H1 (cell line): ENCODE data around the gene ARHGAP12. TPM values are rescaled to one million over a fixed set of nuclear protein-coding genes. Genes with fewer than 3 reads are reported as not detected.

Experiments
- CTCF ChIA-PET: fragments of 300-600 bp; sonication (Branson Sonifier 250); formaldehyde crosslinking; loops from one replicate; lab custom pipeline; 2021; ENCODE audit not compliant: partially characterized antibody; lab: Charles Lee
- POLR2A ChIA-PET: fragments of 300-600 bp; sonication (Branson Sonifier 250); formaldehyde crosslinking; loops from one replicate; lab custom pipeline; 2021; ENCODE audit warnings: inconsistent platforms; ENCODE audit not compliant: partially characterized antibody; lab: Charles Lee
- DNase-seq, 2 experiments: peaks; one replicate each; pipeline versions ENCODE4 v3.0.0 to v3.0.0-alpha.2; 2010 to 2022; ENCODE audit warnings: low spot score in 2 of 2, low read depth in 1 of 2, mixed read lengths in 1 of 2
- FAIRE-seq: peaks from 2 replicates; lab custom pipeline; 2011; peaks lifted over from hg19 to GRCh38; lab: Jason Lieb, UNC
- H2AFZ ChIP-seq: 2 replicates; pipeline ENCODE4 v1.8.1; 2012; ENCODE audit warnings: low read length, inconsistent platforms
- H2AK5ac ChIP-seq: 2 replicates; pipeline ENCODE4 v1.6.1; 2013; ENCODE audit warnings: low read depth, low read length
- H2BK120ac ChIP-seq: replicated peaks from 2 replicates; pipeline ENCODE3; 2013; ENCODE audit warnings: low read depth, low read length, inconsistent platforms
- H2BK12ac ChIP-seq: 2 replicates; pipeline ENCODE4 v1.6.1; 2013; ENCODE audit warnings: low read depth, low read length
- H2BK15ac ChIP-seq: 2 replicates; pipeline ENCODE4 v1.6.1; 2013; ENCODE audit warnings: low read length
- H2BK20ac ChIP-seq: 2 replicates; pipeline ENCODE4 v1.6.1; 2013; ENCODE audit warnings: low read length
- H2BK5ac ChIP-seq: 2 replicates; pipeline ENCODE4 v1.6.1; 2013; ENCODE audit warnings: low read depth, low read length
- H3K14ac ChIP-seq: 2 replicates; pipeline ENCODE4 v1.6.1; 2013; ENCODE audit warnings: inconsistent platforms; ENCODE audit not compliant: insufficient read length
- H3K18ac ChIP-seq: 2 replicates; pipeline ENCODE4 v1.6.1; 2013; ENCODE audit warnings: low read length; ENCODE audit errors: extremely low read depth
- H3K23ac ChIP-seq: 2 replicates; pipeline ENCODE4 v1.6.1; 2013; ENCODE audit warnings: inconsistent platforms; ENCODE audit not compliant: insufficient read length
- H3K23me2 ChIP-seq: 2 replicates; pipeline ENCODE4 v1.6.1; 2013; ENCODE audit warnings: low read depth, low read length
- H3K27ac ChIP-seq: 2 replicates; pipeline ENCODE4 v1.6.1; 2011; ENCODE audit warnings: low read depth, low read length, inconsistent platforms
- H3K27me3 ChIP-seq, 4 experiments: replicated peaks in 1 of 4; 1 replicate in 1 of 4; 2 replicates in 3 of 4; pipeline versions ENCODE4 v1.6.1 to v1.8.1; 2011 to 2013; ENCODE audit warnings: low read length in 3 of 4, mild to moderate bottlenecking in 3 of 4, inconsistent platforms in 2 of 4, mixed read lengths in 2 of 4, moderate library complexity in 1 of 4; ENCODE audit not compliant: control insufficient read depth in 3 of 4, insufficient read depth in 3 of 4; ENCODE audit errors: extremely low read depth in 1 of 4
- H3K36me3 ChIP-seq, 4 experiments: 2 replicates each; pipeline versions ENCODE4 v1.6.1 to v1.8.1; 2011 to 2013; ENCODE audit warnings: mild to moderate bottlenecking in 4 of 4, low read length in 3 of 4, moderate library complexity in 2 of 4, control low read depth in 1 of 4, inconsistent platforms in 1 of 4; ENCODE audit not compliant: insufficient read depth in 4 of 4, control insufficient read depth in 2 of 4
- H3K4ac ChIP-seq: replicated peaks from 2 replicates; pipeline ENCODE3; 2013; ENCODE audit warnings: low read length, low read depth, mixed read lengths, inconsistent platforms; ENCODE audit not compliant: insufficient read length
- H3K4me1 ChIP-seq, 4 experiments: replicated peaks in 1 of 4; 1 replicate in 1 of 4; 2 replicates in 3 of 4; pipeline versions ENCODE4 v1.6.1 to v1.8.1; 2011 to 2013; ENCODE audit warnings: low read length in 3 of 4, inconsistent platforms in 2 of 4, mixed read lengths in 1 of 4; ENCODE audit not compliant: insufficient read depth in 4 of 4, control insufficient read depth in 3 of 4
- H3K4me2 ChIP-seq, 2 experiments: 2 replicates each; pipeline versions ENCODE4 v1.6.1 to v1.8.1; 2011 to 2013; ENCODE audit warnings: low read depth in 2 of 2, low read length in 2 of 2, control low read depth in 1 of 2, inconsistent platforms in 1 of 2, mild to moderate bottlenecking in 1 of 2; ENCODE audit not compliant: insufficient read depth in 1 of 2
- H3K4me3 ChIP-seq, 4 experiments: fragments of 200-600, 300-600 bp in 1 of 4; sonication (generic), shearing (Covaris generic), sonication (Bioruptor Twin) in 1 of 4; 2 replicates each; pipeline versions ENCODE4 v1.5.1 to v1.8.1; 2011 to 2016; ENCODE audit warnings: low read length in 4 of 4, low read depth in 3 of 4, control low read depth in 2 of 4, inconsistent platforms in 2 of 4, mild to moderate bottlenecking in 2 of 4, mixed read lengths in 1 of 4, moderate library complexity in 1 of 4; ENCODE audit not compliant: insufficient read depth in 2 of 4; ENCODE audit errors: extremely low read depth in 1 of 4
- H3K56ac ChIP-seq: replicated peaks from 2 replicates; pipeline ENCODE3; 2013; ENCODE audit warnings: low read depth, mild to moderate bottlenecking, mixed read lengths, low read length, inconsistent platforms; ENCODE audit not compliant: insufficient read length
- H3K79me1 ChIP-seq: 2 replicates; pipeline ENCODE4 v1.6.1; 2013; ENCODE audit warnings: low read depth, low read length, control low read depth
- H3K79me2 ChIP-seq, 2 experiments: 2 replicates each; pipeline versions ENCODE4 v1.6.1 to v1.8.1; 2012 to 2013; ENCODE audit warnings: low read length in 2 of 2, mild to moderate bottlenecking in 2 of 2, inconsistent platforms in 1 of 2; ENCODE audit not compliant: insufficient read depth in 2 of 2, control insufficient read depth in 1 of 2
- H3K9ac ChIP-seq, 4 experiments: replicated peaks in 1 of 4; 1 replicate in 1 of 4; 2 replicates in 3 of 4; pipeline versions ENCODE4 v1.6.1 to v1.8.1; 2011 to 2013; ENCODE audit warnings: low read depth in 3 of 4, low read length in 3 of 4, control low read depth in 2 of 4, mild to moderate bottlenecking in 2 of 4, moderate library complexity in 2 of 4, inconsistent platforms in 1 of 4; ENCODE audit errors: extremely low read depth in 1 of 4
- H3K9me3 ChIP-seq, 2 experiments: 2 replicates each; pipeline versions ENCODE4 v1.6.1 to v1.8.1; 2012 to 2013; ENCODE audit warnings: mild to moderate bottlenecking in 2 of 2, moderate library complexity in 2 of 2, control low read depth in 1 of 2, inconsistent platforms in 1 of 2, low read depth in 1 of 2, low read length in 1 of 2, mixed read lengths in 1 of 2; ENCODE audit not compliant: insufficient read depth in 2 of 2
- H4K20me1 ChIP-seq, 2 experiments: replicated peaks in 1 of 2; 2 replicates each; pipeline versions ENCODE3 to v1.8.1; 2011 to 2013; ENCODE audit warnings: inconsistent platforms in 2 of 2, low read length in 2 of 2, mild to moderate bottlenecking in 1 of 2; ENCODE audit not compliant: insufficient read depth in 2 of 2, control insufficient read depth in 1 of 2
- H4K5ac ChIP-seq: 2 replicates; pipeline ENCODE4 v1.6.1; 2013; ENCODE audit warnings: low read length, low read depth, mixed read lengths, inconsistent platforms; ENCODE audit not compliant: insufficient read length
- H4K8ac ChIP-seq: 2 replicates; pipeline ENCODE4 v1.8.0; 2013; ENCODE audit warnings: mild to moderate bottlenecking, moderate library complexity, low read length, inconsistent platforms; ENCODE audit not compliant: insufficient read depth; ENCODE audit errors: extremely low read depth
- H4K91ac ChIP-seq: replicated peaks from 2 replicates; pipeline ENCODE3; 2013; ENCODE audit warnings: low read length, mixed read lengths, inconsistent platforms; ENCODE audit not compliant: insufficient read length
- ASH2L ChIP-seq: fragments of 200-600, 300-600 bp; sonication (generic); IDR thresholded peaks from one replicate; pipeline ENCODE4 v1.7.1; 2017; ENCODE audit warnings: low read length
- JUN ChIP-seq: IDR thresholded peaks from 2 replicates; pipeline ENCODE4 v1.6.1; 2011; ENCODE audit warnings: low read depth, mild to moderate bottlenecking, improper control_type of control experiment, low read length
- KDM4A ChIP-seq: IDR thresholded peaks from one replicate; pipeline ENCODE4 v1.7.1; 2012; ENCODE audit warnings: low read depth, mild to moderate bottlenecking, moderate library complexity, low read length, inconsistent platforms; ENCODE audit not compliant: severe bottlenecking
- POLR2AphosphoS5 ChIP-seq: IDR thresholded peaks from 2 replicates; pipeline ENCODE4 v1.6.1; 2011; ENCODE audit warnings: low read depth, low read length
- SP1 ChIP-seq: IDR thresholded peaks from 2 replicates; pipeline ENCODE4 v1.6.1; 2011; ENCODE audit warnings: low read depth, low read length
- TAF1 ChIP-seq: IDR thresholded peaks from 2 replicates; pipeline ENCODE4 v1.6.1; 2011; ENCODE audit warnings: mild to moderate bottlenecking, low read depth, low read length
- WGBS, 2 experiments: shearing (Covaris generic) in 1 of 2; methylation state at CpG; one replicate each; pipeline versions ENCODE4 v1.1.6 to v1.1.7; 2013 to 2015; ENCODE audit warnings: low lambda C conversion rate in 2 of 2, mixed read lengths in 2 of 2, inconsistent platforms in 1 of 2, low coverage in 1 of 2, missing lambda C conversion rate in 1 of 2; ENCODE audit not compliant: insufficient replicate concordance in 2 of 2, insufficient coverage in 1 of 2, insufficient read length in 1 of 2; ENCODE audit errors: extremely low coverage in 1 of 2, missing lambda C conversion rate in 1 of 2; 5-methylcytosine and 5-hydroxymethylcytosine counted together
- polyA plus RNA-seq, 7 experiments: library from polyadenylated mRNA; depleted of rRNA in 3 of 7; stranded (reverse) in 5 of 7; unstranded in 2 of 7; fragments of >200 nt in 5 of 7; fragments of 200-250 nt in 2 of 7; gene quantifications; 1 replicate in 5 of 7; 2 replicates in 1 of 7; 4 replicates in 1 of 7; pipeline versions ENCODE4 v1.2.1 to v1.2.3, GENCODE V29; 2011 to 2013; ENCODE audit warnings: missing spikeins in 2 of 7, mixed read lengths in 2 of 7
- total RNA-seq: library from RNA; stranded (reverse); fragmentation: NEBNext Ultra II Directional; extraction: Animal tissue kit (Norgen Biotek cat#: 25700); gene quantifications from 2 replicates; pipeline ENCODE4 v1.2.1, GENCODE V29; 2021

The ARHGAP12 gene
- total and polyA plus RNA-seq, 2 of the 8 experiments (the other 6 are each of a cell fraction or from before 2014, with no cell fraction given) = 10.1 to 39.0 TPM

DNA sequence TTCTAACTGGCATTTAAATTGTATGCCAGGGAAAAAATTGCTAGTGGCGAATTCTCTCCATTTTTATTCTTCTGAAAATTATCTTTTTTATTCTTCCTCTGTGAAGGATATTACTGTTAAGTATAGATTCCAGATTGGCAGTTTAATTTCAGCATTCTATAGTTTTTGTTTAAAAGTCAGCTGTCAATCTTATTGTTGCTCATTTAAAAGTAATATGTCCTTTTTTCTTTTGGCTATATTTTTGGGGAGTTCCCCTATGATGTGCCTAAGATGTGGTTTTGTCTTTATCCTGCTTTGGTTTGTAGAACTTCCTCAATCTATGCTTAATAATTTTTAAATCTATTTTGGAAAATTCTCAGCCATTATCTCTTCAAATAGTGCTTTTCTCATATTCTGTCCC lies 135.9 kb downstream of the ARHGAP12 start:
- Histone ChIP-seq H3K4ac (no peak overlapping the region), H3K27me3 (no peaks in the 10 kb centered on the region), H3K56ac (no peak overlapping the region), H2BK15ac (no peak overlapping the region), H2BK120ac (no peak overlapping the region), H2BK20ac (no peak overlapping the region), H3K23me2 (no peaks in the 10 kb centered on the region), H3K23ac (no peak overlapping the region), H4K8ac (no peak overlapping the region), H3K4me2 (no peak overlapping the region), H3K9ac (no peak overlapping the region), H3K79me1 (no peaks in the 10 kb centered on the region), H3K14ac (no peak overlapping the region), H4K91ac (no peak overlapping the region), H4K5ac (no peak overlapping the region), H2BK12ac (no peak overlapping the region), H3K4me1 (no peaks in the 10 kb centered on the region), H2AK5ac (no peak overlapping the region), H4K20me1 (no peaks in the 10 kb centered on the region), H3K79me2 (no peaks in the 10 kb centered on the region), H3K27ac (no peak overlapping the region), H3K4me3 (no peak overlapping the region), H2BK5ac (no peak overlapping the region), H2AFZ (no peak overlapping the region), H3K36me3 (no peaks in the 10 kb centered on the region), H3K9me3 (no peaks in the 10 kb centered on the region), H3K18ac (no peak overlapping the region)
- FAIRE-seq (no peak), DNase-seq (no peak)
- POLR2A ChIA-PET = no interaction called here
- WGBS, 2 experiments = 84% methylated on average over 1 of the region's 1 CpG; no CpG with 5 or more reads in 1 of the 2 experiments
- TF ChIP-seq ASH2L (no peak), SP1 (no peak), KDM4A (no peak), JUN (no peak), TAF1 (no peak), POLR2AphosphoS5 (no peak)
- CTCF ChIA-PET = interaction anchor here (1.1 kb wide), 1 partner anchor 1041 kb away, joined by 3 read pairs; no protein-coding TSS in a partner anchor
